Measurements from ENCODE around the gene EXT2. TPM values are rescaled to one million over a fixed set of nuclear protein-coding genes. Genes with fewer than 3 reads are reported as not detected.

Gene EXT2
- total RNA-seq, 2 donors from 2014 or later: 47.7 to 60.3 TPM

DNA sequence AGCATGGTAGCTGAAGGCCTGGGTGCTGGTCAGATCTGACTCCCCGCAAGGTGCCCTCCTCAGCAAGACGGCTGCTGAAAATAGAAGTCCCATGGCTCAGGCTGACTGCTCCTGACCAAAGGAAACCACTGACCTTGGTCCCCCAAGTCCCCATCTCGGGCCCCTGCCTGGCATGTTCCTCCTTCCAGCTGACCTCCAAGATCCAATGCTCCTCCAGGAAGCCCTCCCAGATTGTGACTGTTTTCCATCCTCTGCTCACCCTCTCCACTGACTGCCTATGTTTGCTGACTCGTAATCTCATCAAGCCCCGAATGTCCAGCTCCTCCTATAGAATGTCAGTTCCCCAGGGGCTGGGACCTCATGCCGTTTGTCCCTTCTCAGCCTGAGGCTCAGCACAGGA, 184.0 kb downstream of the EXT2 start:
- H3K27ac ChIP-seq (ENCODE audit: low read depth, low read length): no peak overlapping the region
- peaks cover 2% of the 10 kb centered on the region for H3K27me3 Mint-ChIP-seq (ENCODE audit: insufficient read depth)
- WGBS, 2 experiments (ENCODE audit: insufficient coverage in 1 of 2, insufficient read length in 1 of 2): 92 to 97% methylated on average over 4 to 6 of the region's 6 CpGs
- no peak overlapping the region for H3K4me3 ChIP-seq (ENCODE audit: low read length)
- no peaks in the 10 kb centered on the region for H3K4me1 ChIP-seq (ENCODE audit: control insufficient read depth, insufficient read depth, low read length)
- no peaks in the 10 kb centered on the region for H3K9me3 ChIP-seq (ENCODE audit: control insufficient read depth, low read length)
- H3K9me3 Mint-ChIP-seq: peaks cover 4% of the 10 kb centered on the region
- H3K27me3 ChIP-seq (ENCODE audit: control insufficient read depth, insufficient read depth, low read length, poor library complexity, severe bottlenecking): no peaks in the 10 kb centered on the region
- no peak overlapping the region for H3K9ac ChIP-seq (ENCODE audit: extremely low read depth, low read length, poor library complexity, severe bottlenecking)
- no peak overlapping the region for H3K27ac Mint-ChIP-seq
- no peaks in the 10 kb centered on the region for H3K36me3 ChIP-seq (ENCODE audit: control insufficient read depth, insufficient read depth, low read length)
- H3K36me3 Mint-ChIP-seq (ENCODE audit: low read depth): no peaks in the 10 kb centered on the region
- no peak overlapping the region for H3K4me3 Mint-ChIP-seq
- peaks cover 6% of the 10 kb centered on the region for H3K4me1 Mint-ChIP-seq
- TF ChIP-seq, protein P1, sequence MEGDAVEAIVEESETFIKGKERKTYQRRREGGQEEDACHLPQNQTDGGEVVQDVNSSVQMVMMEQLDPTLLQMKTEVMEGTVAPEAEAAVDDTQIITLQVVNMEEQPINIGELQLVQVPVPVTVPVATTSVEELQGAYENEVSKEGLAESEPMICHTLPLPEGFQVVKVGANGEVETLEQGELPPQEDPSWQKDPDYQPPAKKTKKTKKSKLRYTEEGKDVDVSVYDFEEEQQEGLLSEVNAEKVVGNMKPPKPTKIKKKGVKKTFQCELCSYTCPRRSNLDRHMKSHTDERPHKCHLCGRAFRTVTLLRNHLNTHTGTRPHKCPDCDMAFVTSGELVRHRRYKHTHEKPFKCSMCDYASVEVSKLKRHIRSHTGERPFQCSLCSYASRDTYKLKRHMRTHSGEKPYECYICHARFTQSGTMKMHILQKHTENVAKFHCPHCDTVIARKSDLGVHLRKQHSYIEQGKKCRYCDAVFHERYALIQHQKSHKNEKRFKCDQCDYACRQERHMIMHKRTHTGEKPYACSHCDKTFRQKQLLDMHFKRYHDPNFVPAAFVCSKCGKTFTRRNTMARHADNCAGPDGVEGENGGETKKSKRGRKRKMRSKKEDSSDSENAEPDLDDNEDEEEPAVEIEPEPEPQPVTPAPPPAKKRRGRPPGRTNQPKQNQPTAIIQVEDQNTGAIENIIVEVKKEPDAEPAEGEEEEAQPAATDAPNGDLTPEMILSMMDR (conservative IDR thresholded peaks at IDR 0.05): no peak
- DNase-seq: no peak

DNA sequence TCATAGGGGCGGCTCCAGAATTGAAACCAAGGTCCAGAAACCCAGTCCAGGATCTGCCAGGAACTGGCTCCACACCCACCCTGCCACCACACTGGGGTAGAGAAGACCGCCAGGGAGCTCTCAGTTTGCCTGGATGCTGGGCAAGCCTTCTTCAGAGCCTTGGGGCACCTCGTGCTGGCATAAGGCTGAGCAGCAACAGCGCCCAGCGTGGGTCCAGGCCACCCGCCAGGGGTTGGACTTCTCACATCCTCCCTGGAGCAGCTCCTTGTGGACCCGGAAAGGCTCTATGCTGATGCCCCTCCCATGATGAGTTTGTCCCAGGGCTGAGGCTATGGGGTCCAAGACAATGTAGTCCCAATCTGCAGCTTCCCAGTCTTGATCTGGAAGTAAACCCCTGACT, 184.8 kb downstream of the EXT2 start:
- Mint-ChIP-seq H3K4me1 (peaks cover 6% of the 10 kb centered on the region), H3K27ac (no peak overlapping the region), H3K9me3 (peaks cover 4% of the 10 kb centered on the region), H3K36me3 (ENCODE audit: low read depth) (no peaks in the 10 kb centered on the region), H3K4me3 (no peak overlapping the region), H3K27me3 (ENCODE audit: insufficient read depth) (peaks cover 2% of the 10 kb centered on the region)
- WGBS, 2 experiments (ENCODE audit: insufficient coverage in 1 of 2, insufficient read length in 1 of 2): 89 to 90% methylated on average over 5 to 7 of the region's 7 CpGs
- TF ChIP-seq, protein P1 (conservative IDR thresholded peaks at IDR 0.05): no peak
- Histone ChIP-seq H3K9me3 (ENCODE audit: control insufficient read depth, low read length) (no peaks in the 10 kb centered on the region), H3K9ac (ENCODE audit: extremely low read depth, low read length, poor library complexity, severe bottlenecking) (no peak overlapping the region), H3K4me3 (ENCODE audit: low read length) (no peak overlapping the region), H3K27me3 (ENCODE audit: control insufficient read depth, insufficient read depth, low read length, poor library complexity, severe bottlenecking) (no peaks in the 10 kb centered on the region), H3K4me1 (ENCODE audit: control insufficient read depth, insufficient read depth, low read length) (no peaks in the 10 kb centered on the region), H3K27ac (ENCODE audit: low read depth, low read length) (no peak overlapping the region), H3K36me3 (ENCODE audit: control insufficient read depth, insufficient read depth, low read length) (no peaks in the 10 kb centered on the region)
- no peak for DNase-seq

DNA sequence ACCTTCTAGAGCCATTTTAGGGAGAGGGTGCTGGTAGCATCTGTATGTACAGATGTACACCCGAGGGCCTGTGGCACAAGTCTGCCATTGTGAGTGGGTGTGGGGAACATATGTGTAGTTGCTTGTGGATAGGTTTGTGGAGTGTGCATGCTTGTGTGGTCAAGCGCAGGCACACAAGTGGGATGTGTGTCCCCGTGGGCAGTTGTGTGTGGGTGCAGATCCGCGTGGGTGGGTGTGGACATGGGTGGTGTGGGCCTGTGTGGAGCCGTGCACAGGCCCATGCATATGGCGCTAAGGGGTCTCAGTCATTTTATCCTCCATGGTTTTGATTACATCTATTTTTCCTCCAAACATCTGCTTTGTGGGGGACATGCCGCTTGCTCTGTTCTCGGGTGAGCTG, 185.7 kb downstream of the EXT2 start:
- TF ChIP-seq, protein P1 (conservative IDR thresholded peaks at IDR 0.05): no peak
- Histone ChIP-seq H3K36me3 (ENCODE audit: control insufficient read depth, insufficient read depth, low read length) (no peaks in the 10 kb centered on the region), H3K9me3 (ENCODE audit: control insufficient read depth, low read length) (no peaks in the 10 kb centered on the region)

More for the DNA sequence above, 185.7 kb downstream of the EXT2 start:
- Histone ChIP-seq H3K27me3 (ENCODE audit: control insufficient read depth, insufficient read depth, low read length, poor library complexity, severe bottlenecking) (no peaks in the 10 kb centered on the region), H3K9ac (ENCODE audit: extremely low read depth, low read length, poor library complexity, severe bottlenecking) (no peak overlapping the region), H3K4me1 (ENCODE audit: control insufficient read depth, insufficient read depth, low read length) (no peaks in the 10 kb centered on the region), H3K4me3 (ENCODE audit: low read length) (no peak overlapping the region), H3K27ac (ENCODE audit: low read depth, low read length) (no peak overlapping the region)
- no peak for DNase-seq
- H3K36me3 Mint-ChIP-seq (ENCODE audit: low read depth): no peaks in the 10 kb centered on the region
- H3K4me1 Mint-ChIP-seq: peaks cover 7% of the 10 kb centered on the region
- H3K27ac Mint-ChIP-seq: no peak overlapping the region
- peaks cover 4% of the 10 kb centered on the region for H3K9me3 Mint-ChIP-seq
- no peak overlapping the region for H3K4me3 Mint-ChIP-seq
- H3K27me3 Mint-ChIP-seq (ENCODE audit: insufficient read depth): peaks cover 2% of the 10 kb centered on the region
- WGBS, 2 experiments (ENCODE audit: insufficient coverage in 1 of 2, insufficient read length in 1 of 2): 91 to 93% methylated on average over 4 to 9 of the region's 9 CpGs

Data from endodermal cell (in vitro differentiated cells).